Vagina (tissue), 2 donors: ENCODE data around the gene TXN2.

Experiments
- CTCF ChIP-seq, 3 experiments: fragments of 450-650 bp in 2 of 3; fragments of 200-600 bp in 1 of 3; sonication (generic) in 1 of 3; IDR thresholded peaks; one replicate each; pipeline ENCODE4 v1.5.1; 2017 to 2019; ENCODE audit warnings: antibody characterized with exemption in 3 of 3, mild to moderate bottlenecking in 2 of 3, moderate library complexity in 2 of 3
- POLR2A ChIP-seq, 2 donors: fragments of 450-650 bp; IDR thresholded peaks; one replicate each; pipeline ENCODE4 v1.6.1; 2017; ENCODE audit warnings: antibody characterized with exemption in 2 of 2, mild to moderate bottlenecking in 2 of 2, moderate library complexity in 2 of 2

- TF ChIP-seq CTCF (IDR thresholded peaks at IDR 0.05): no peak
- TF ChIP-seq POLR2A (IDR thresholded peaks at IDR 0.05): no peak
These were observed 39.0 kb upstream of the TXN2 start for GRCh38 chr22:36520423-36520822.
